HepG2 (cell line): ENCODE measurements around the gene TBCE. TPM values are rescaled to one million over a fixed set of nuclear protein-coding genes. Genes with fewer than 3 reads are reported as not detected.

ENCODE experiments used
- ATAC-seq: fragments of 200-7000 bp; cut with Tn5 transposase; 3 replicates; pipeline ENCODE4 v1.9.1; 2020; ENCODE audit warnings: mild to moderate bottlenecking, moderate library complexity
- BruUV-seq: library from RNA; stranded (reverse); fragments of 400-500 nt; replicated peaks from 2 replicates; lab custom pipeline; 2021; lab: Mats Ljungman, UMichigan
- CTCF ChIA-PET: fragments of 300-600 bp; formaldehyde crosslinking; extraction: SDS; loops from one replicate; lab custom pipeline; 2021; ENCODE audit warnings: low total read pairs, inconsistent platforms, low intra/inter-chr PET ratio; lab: Yijun Ruan, JAX
- POLR2A ChIA-PET: fragments of 350-600 bp; sonication (Branson Sonifier 250); formaldehyde crosslinking; loops from one replicate; lab custom pipeline; 2020; ENCODE audit warnings: antibody characterized with exemption, inconsistent platforms; lab: Yijun Ruan, JAX
- DNase-seq: peaks from one replicate; pipeline ENCODE4 v3.0.0-alpha.2; 2015; ENCODE audit warnings: low spot score
- FAIRE-seq: peaks from 3 replicates; lab custom pipeline; 2011; peaks lifted over from hg19 to GRCh38; lab: Jason Lieb, UNC
- H2AFZ ChIP-seq: one replicate; pipeline ENCODE4 v1.6.1; 2011; ENCODE audit warnings: low read length, inconsistent platforms
- H3K27ac ChIP-seq: fragments of 300-600 bp; 3 replicates; pipeline ENCODE4 v1.8.0; 2011; ENCODE audit warnings: mixed run types, mild to moderate bottlenecking, mixed read lengths, low read length, inconsistent platforms; ENCODE audit not compliant: insufficient read depth; ENCODE audit errors: extremely low read length
- H3K27me3 ChIP-seq, 2 experiments: fragments of 200-600 bp in 1 of 2; 2 replicates in 1 of 2; 3 replicates in 1 of 2; pipeline versions ENCODE4 v1.6.0 to v1.8.0; 2011; ENCODE audit warnings: low read length in 2 of 2, mild to moderate bottlenecking in 2 of 2, moderate library complexity in 2 of 2, inconsistent platforms in 1 of 2; ENCODE audit not compliant: insufficient read depth in 2 of 2, control insufficient read depth in 1 of 2
- H3K36me3 ChIP-seq, 2 experiments: fragments of 200-600 bp in 1 of 2; replicated peaks in 1 of 2; 2 replicates in 1 of 2; 3 replicates in 1 of 2; pipeline versions ENCODE4 v1.5.1 to v1.8.0; 2011; ENCODE audit warnings: low read length in 2 of 2, inconsistent platforms in 1 of 2; ENCODE audit not compliant: insufficient read depth in 2 of 2, control insufficient read depth in 1 of 2
- H3K4me1 ChIP-seq: 2 replicates; pipeline ENCODE4 v1.5.1; 2012; ENCODE audit warnings: low read length, inconsistent platforms; ENCODE audit not compliant: insufficient read depth
- H3K4me2 ChIP-seq: 2 replicates; pipeline ENCODE4 v1.6.0; 2011; ENCODE audit warnings: low read depth, low read length, inconsistent platforms
- H3K4me3 ChIP-seq, 3 experiments: fragments of 200-600 bp in 1 of 3; sonication (generic), shearing (Covaris generic) in 1 of 3; replicated peaks in 1 of 3; 2 replicates each; pipeline ENCODE4 v1.5.1; 2011 to 2016; ENCODE audit warnings: low read length in 3 of 3, inconsistent platforms in 2 of 3, low read depth in 2 of 3, mild to moderate bottlenecking in 2 of 3, control low read depth in 1 of 3, mixed read lengths in 1 of 3; ENCODE audit not compliant: insufficient read depth in 1 of 3
- H3K79me2 ChIP-seq: one replicate; pipeline ENCODE4 v1.6.1; 2011; ENCODE audit warnings: low read length, inconsistent platforms; ENCODE audit not compliant: insufficient read depth
- H3K9ac ChIP-seq: 2 replicates; pipeline ENCODE4 v1.6.0; 2011; ENCODE audit warnings: mild to moderate bottlenecking, low read depth, low read length, inconsistent platforms; ENCODE audit not compliant: insufficient read depth
- H3K9me3 ChIP-seq: 2 replicates; pipeline ENCODE4 v1.5.1; 2012; ENCODE audit warnings: mild to moderate bottlenecking, low read length
- H4K20me1 ChIP-seq: 2 replicates; pipeline ENCODE4 v1.6.0; 2011; ENCODE audit warnings: inconsistent platforms, mild to moderate bottlenecking, low read length, moderate library complexity; ENCODE audit not compliant: insufficient read depth
- GATAD2A ChIP-seq: IDR thresholded peaks from 2 replicates; pipeline ENCODE4 v1.6.1; 2016
- HNRNPL ChIP-seq: fragments of 200-400 bp; formaldehyde crosslinking; IDR thresholded peaks from 2 replicates; pipeline ENCODE4 v1.6.1; 2017; ENCODE audit warnings: mild to moderate bottlenecking, low read depth, low read length
- LBX2 ChIP-seq: sonication (generic); formaldehyde crosslinking; IDR thresholded peaks from 2 replicates; pipeline ENCODE4 v1.5.0; 2020; ENCODE audit warnings: missing genetic modification reagents, mild to moderate bottlenecking, borderline replicate concordance
- MAFF ChIP-seq: IDR thresholded peaks from 2 replicates; pipeline ENCODE4 v1.6.1; 2011; ENCODE audit warnings: low read depth, low read length, improper control_type of control experiment
- RFX1 ChIP-seq: fragments of 450-650 bp; IDR thresholded peaks from 2 replicates; pipeline ENCODE4 v1.6.1; 2017
- SIX1 ChIP-seq: sonication (generic); formaldehyde crosslinking; IDR thresholded peaks from 2 replicates; pipeline ENCODE4 v1.4.0; 2020; ENCODE audit warnings: missing genetic modification reagents, borderline replicate concordance
- SNAPC2 ChIP-seq: sonication (generic); formaldehyde crosslinking; IDR thresholded peaks from 2 replicates; pipeline ENCODE4 v1.8.1; 2022; ENCODE audit warnings: mild to moderate bottlenecking, missing genetic modification reagents
- SOX13 ChIP-seq, 3 experiments: fragments of 450-650 bp in 1 of 3; sonication (generic) in 1 of 3; formaldehyde crosslinking in 1 of 3; IDR thresholded peaks in 2 of 3; conservative IDR thresholded peaks in 1 of 3; 2 replicates each; pipeline versions ENCODE4 v1.5.0 to v1.6.1; 2016 to 2020; ENCODE audit warnings: antibody characterized with exemption in 1 of 3, mild to moderate bottlenecking in 1 of 3, missing compliant biosample characterization in 1 of 3, missing genetic modification reagents in 1 of 3, moderate library complexity in 1 of 3
- TBX3 ChIP-seq: fragments of 450-650 bp; IDR thresholded peaks from 2 replicates; pipeline ENCODE4 v1.6.1; 2017; ENCODE audit warnings: antibody characterized with exemption, mild to moderate bottlenecking, inconsistent platforms, borderline replicate concordance
- ZBTB40 ChIP-seq, 2 experiments: fragments of 450-650 bp in 1 of 2; sonication (generic) in 1 of 2; formaldehyde crosslinking in 1 of 2; IDR thresholded peaks; 2 replicates each; pipeline versions ENCODE4 v1.6.1 to v1.8.0; 2016 to 2022; ENCODE audit warnings: antibody characterized with exemption in 1 of 2, mild to moderate bottlenecking in 1 of 2, missing genetic modification reagents in 1 of 2
- ZBTB46 ChIP-seq: sonication (generic); formaldehyde crosslinking; IDR thresholded peaks from 2 replicates; pipeline ENCODE4 v1.4.0; 2020; ENCODE audit warnings: mild to moderate bottlenecking, missing genetic modification reagents, borderline replicate concordance
- ZNF563 ChIP-seq: sonication (generic); formaldehyde crosslinking; IDR thresholded peaks from 2 replicates; pipeline ENCODE4 v1.8.0; 2022; ENCODE audit warnings: mild to moderate bottlenecking, moderate library complexity, missing genetic modification reagents
- ZNF598 ChIP-seq: sonication (generic); formaldehyde crosslinking; IDR thresholded peaks from 2 replicates; pipeline ENCODE4 v1.5.1; 2020; ENCODE audit warnings: mild to moderate bottlenecking, missing genetic modification reagents, borderline replicate concordance
- WGBS: methylation state at CpG from one replicate; pipeline ENCODE4 v1.1.6; 2017; ENCODE audit warnings: low lambda C conversion rate; 5-methylcytosine and 5-hydroxymethylcytosine counted together
- in situ Hi-C: cut with HindIII; loops from 2 replicates; pipeline ENCODE4 v1.10.0; 2017; ENCODE audit warnings: low pct_unique_long_range_greater_than_20kb; ENCODE audit not compliant: extremely low pct_ligation_motif_present
- intact Hi-C: fragments of 100-400 bp; cut with micrococcal nuclease; formaldehyde crosslinking; loops from one replicate; pipeline ENCODE4 v1.10.0; 2022; ENCODE audit not compliant: unreplicated experiment
- polyA plus RNA-seq, 8 experiments: library from polyadenylated mRNA; depleted of rRNA in 3 of 8; stranded (reverse) in 7 of 8; unstranded in 1 of 8; fragments of >200 nt; fragmentation: Illumina TruSeq in 4 of 8; extraction: Trizol in 4 of 8; gene quantifications; 2 replicates each; pipeline versions ENCODE4 v1.2.1 to v1.2.3, GENCODE V29; 2011 to 2016; ENCODE audit warnings: low read depth in 4 of 8, missing spikeins in 1 of 8, mixed read lengths in 1 of 8; ENCODE audit not compliant: insufficient read depth in 1 of 8
- total RNA-seq, 5 experiments: library from RNA; depleted of rRNA; stranded (reverse); fragments of >200 nt; fragmentation: Illumina TruSeq; extraction: Trizol; gene quantifications; 2 replicates each; pipeline ENCODE4 v1.2.3, GENCODE V29; 2016; ENCODE audit warnings: low read depth in 1 of 5

The TBCE gene
- total and polyA plus RNA-seq, 2 of the 13 experiments (the other 11 are each of a cell fraction or from before 2014, with no cell fraction given): 25.6 to 31.1 TPM

- no peak overlapping the region for H3K4me3 ChIP-seq
- no peak overlapping the region for H2AFZ ChIP-seq
- POLR2A ChIA-PET: interaction anchor here (1.2 kb wide), 1 partner anchor 10 kb away, joined by 3 read pairs; no protein-coding TSS in a partner anchor
- H3K36me3 ChIP-seq: peaks cover 10 to 32% of the 10 kb centered on the region in 2 experiments
- BruUV-seq: no TSS peak
- no peak for DNase-seq
- H3K9ac ChIP-seq: no peak overlapping the region
- intact Hi-C loops (no loop called here), in situ Hi-C loops (no loop called here)
- TF ChIP-seq SOX13 (IDR thresholded peaks at IDR 0.05) (no peak), SOX13 (CRISPR knock-in tag; conservative IDR thresholded peaks at IDR 0.05 in 1 of 2, IDR thresholded peaks at IDR 0.05 in 1 of 2) (no peak), ZBTB46 (no peak), MAFF (no peak), SNAPC2 (CRISPR knock-in tag) (no peak), TBX3 (no peak), ZNF598 (CRISPR knock-in tag) (no peak), GATAD2A (CRISPR knock-in tag) (no peak), LBX2 (CRISPR knock-in tag) (no peak), RFX1 (no peak), SIX1 (no peak), HNRNPL (no peak), ZNF563 (CRISPR knock-in tag) (no peak), ZBTB40 (IDR thresholded peaks at IDR 0.05) (no peak), ZBTB40 (CRISPR knock-in tag; IDR thresholded peaks at IDR 0.05) (no peak)
- no peak overlapping the region for H3K4me2 ChIP-seq
- no peaks in the 10 kb centered on the region for H3K27me3 ChIP-seq
- CTCF ChIA-PET: no interaction called here
- H3K79me2 ChIP-seq: peaks cover 38% of the 10 kb centered on the region
- H3K4me1 ChIP-seq: 0 out of 2 replicates have a peak, but pooled peaks cover 2% of the 10 kb centered on the region
- H3K27ac ChIP-seq: no peak overlapping the region
- ATAC-seq: no peak
- 96% methylated on average over 2 of the region's 2 CpGs for WGBS
- 0 out of 2 replicates have a peak, but pooled peaks cover 3% of the 10 kb centered on the region for H4K20me1 ChIP-seq
- no peak for FAIRE-seq
- no peaks in the 10 kb centered on the region for H3K9me3 ChIP-seq
Measured at GRCh38 chr1:235495551-235495950, 128.3 kb downstream of the TBCE start.
